ENCODE measurements around the gene AIM2. TPM values are rescaled to one million over a fixed set of nuclear protein-coding genes. Genes with fewer than 3 reads are reported as not detected.

AIM2 gene
- total RNA-seq, 1 donor from 2014 or later = not detected

DNA sequence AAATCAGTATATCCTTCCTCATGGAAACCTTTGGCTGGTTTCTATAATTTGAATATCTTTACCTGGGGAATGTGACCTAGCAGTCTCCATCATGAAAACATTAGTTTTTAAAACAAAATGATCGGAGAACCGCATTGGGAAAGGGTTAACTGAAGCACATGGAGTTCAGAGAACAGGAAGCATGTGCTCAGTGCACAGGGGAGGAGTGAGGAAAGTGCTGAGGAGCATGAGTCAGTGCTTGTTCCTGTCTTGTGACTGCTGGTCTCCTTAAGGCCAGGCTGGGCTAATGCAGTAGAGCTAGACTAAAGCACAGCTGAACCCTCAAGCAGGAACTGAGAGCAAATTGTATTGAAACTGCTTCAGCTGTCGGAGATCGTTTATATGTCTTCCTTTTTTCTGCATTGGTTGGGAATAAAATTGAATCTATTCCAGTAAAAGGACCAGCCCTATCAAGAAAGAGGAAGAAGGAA lies 61.1 kb downstream of the AIM2 start:
- peak in 1 of 2 donors; percentile 94 for DNase-seq (ENCODE audit: low read depth in 2 of 2)

DNA sequence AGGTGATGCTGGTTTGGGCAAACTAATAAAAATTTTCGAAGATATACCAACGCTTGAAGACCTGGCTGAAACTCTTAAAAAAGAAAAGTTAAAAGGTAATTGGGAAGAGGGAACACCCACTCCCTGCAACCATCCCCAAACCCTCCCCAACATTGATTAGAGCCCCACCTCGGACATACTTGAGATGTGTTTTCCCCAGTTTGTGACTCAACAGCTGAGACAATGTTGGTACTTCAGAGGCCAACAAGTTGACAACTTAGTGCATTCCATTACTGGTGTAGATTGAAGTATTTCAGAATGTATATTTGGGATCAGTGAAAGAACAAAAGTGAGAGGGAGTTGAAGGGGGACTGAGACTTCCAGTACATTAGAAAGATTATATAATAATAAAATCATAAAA lies 61.7 kb downstream of the AIM2 start:
- DNase-seq (ENCODE audit: low read depth in 2 of 2) = no peak

DNA sequence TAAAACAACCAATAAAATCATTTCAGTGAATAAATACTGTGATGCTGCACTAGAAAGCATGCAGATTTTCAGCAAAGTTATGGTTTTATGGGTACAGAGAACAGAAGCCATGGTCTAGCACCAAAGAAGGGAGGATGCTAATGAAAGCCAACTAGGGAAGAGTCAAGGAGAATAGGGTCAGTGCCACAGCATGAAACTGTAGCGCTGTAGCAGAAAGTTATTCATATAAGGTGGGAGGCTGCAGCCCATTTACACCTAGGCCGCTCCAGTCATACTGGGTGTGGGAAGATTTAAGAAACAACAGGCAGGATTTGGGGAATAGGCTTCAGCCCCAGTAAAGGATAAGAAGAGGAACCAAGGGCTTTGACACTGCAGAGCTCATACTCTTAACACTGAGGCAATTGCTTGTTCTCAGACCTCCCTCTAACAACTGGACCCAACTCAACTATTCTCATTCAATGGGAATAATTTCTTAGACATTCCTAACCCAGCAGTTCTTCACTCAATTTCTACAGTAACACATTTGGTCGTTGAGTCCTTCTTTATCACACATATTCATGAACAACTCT lies 62.5 kb downstream of the AIM2 start:
- DNase-seq (ENCODE audit: low read depth in 2 of 2) = no peak

DNA sequence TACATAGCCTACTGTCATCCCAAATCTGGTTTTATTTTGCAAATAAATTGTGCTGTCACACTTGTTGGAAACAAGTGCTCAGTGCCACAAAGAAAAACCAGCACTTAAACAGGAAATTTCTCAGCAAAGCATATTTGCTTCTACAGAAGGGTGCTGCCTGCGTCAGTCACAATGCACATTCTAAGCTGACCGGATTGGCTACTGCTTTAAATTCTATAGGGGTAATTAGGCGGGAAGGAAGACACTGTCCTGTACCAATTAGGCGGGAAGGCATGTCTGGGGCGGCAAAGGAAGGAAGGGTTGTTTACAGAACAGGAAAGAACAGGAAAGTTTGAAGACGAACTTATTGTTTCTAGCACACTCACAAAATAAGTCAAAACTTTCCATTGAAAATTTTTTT lies 64.1 kb downstream of the AIM2 start:
- peak in 1 of 2 donors; percentile 82 for DNase-seq (ENCODE audit: low read depth in 2 of 2)

Other genes starting within 250 kb of the AIM2 start
- not detected in 2 replicates for gene MNDA, start 245.4 kb downstream of the AIM2 start, total RNA-seq
- not detected in 2 replicates for gene PYHIN1, start 145.2 kb downstream of the AIM2 start, total RNA-seq
- 35.5 and 42.9 TPM in 2 replicates for gene IFI16, start 66.9 kb downstream of the AIM2 start, total RNA-seq
- gene CADM3, start 94.8 kb upstream of the AIM2 start, total RNA-seq = not detected in 2 replicates
- gene ACKR1, start 128.1 kb upstream of the AIM2 start, total RNA-seq = under 0.01 TPM in 1 of 2 replicates, not detected in the other
- not detected in 2 replicates for gene FCER1A, start 225.6 kb upstream of the AIM2 start, total RNA-seq